ENCODE measurements around the gene SNRNP70. TPM values are rescaled to one million over a fixed set of nuclear protein-coding genes. Genes with fewer than 3 reads are reported as not detected.

The SNRNP70 gene
- total and polyA plus RNA-seq, 2 of the 13 experiments (the other 11 are each of a cell fraction or from before 2014, with no cell fraction given) = 150 to 210 TPM

DNA sequence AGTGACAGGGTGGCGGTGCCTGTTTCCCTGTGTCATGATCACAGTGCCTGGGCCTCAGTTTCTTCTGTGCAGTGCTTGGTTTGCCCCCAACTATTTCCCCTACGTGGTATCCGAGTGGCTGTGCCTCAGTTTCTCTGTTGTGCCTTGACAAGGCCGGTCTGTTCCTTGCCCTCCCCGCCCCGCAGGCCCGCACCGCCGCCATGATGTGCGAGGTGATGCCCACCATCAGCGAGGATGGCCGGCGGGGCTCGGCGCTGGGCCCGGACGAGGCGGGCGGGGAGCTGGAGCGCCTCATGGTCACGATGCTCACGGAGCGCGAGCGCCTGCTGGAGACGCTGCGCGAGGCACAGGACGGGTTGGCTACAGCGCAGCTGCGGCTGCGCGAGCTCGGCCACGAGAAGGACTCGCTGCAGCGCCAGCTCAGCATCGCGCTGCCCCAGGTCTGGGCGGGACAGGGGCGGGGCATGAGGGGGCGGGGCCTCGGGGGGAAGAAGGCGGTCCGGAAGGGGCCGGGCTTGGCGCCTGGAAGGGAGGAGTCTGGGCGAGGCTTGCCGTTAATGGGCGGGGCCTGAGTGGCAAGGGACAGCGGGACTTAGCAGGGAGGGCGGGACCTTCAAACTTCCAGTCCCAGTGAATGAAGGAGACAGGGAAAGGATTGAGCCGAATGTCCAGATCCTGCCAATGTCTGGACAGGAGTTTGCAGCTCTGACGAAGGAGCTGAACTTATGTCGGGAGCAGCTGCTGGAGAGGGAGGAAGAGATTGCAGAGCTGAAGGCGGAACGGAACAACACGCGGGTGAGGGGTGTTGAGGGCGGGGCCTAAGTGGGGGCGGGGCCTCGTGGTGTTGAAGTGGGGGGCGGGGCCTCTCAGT, 42.7 kb downstream of the SNRNP70 start (continued):
- TF ChIP-seq ZNF816 (CRISPR knock-in tag; IDR thresholded peaks at IDR 0.05; ENCODE audit: borderline replicate concordance) (peak; percentile 87; the same call in 1 of the 2 replicates), SKIL (CRISPR knock-in tag; IDR thresholded peaks at IDR 0.05; ENCODE audit: borderline replicate concordance) (peak; percentile 73), NR2F6 (IDR thresholded peaks at IDR 0.05) (no peak), NR2F6 (CRISPR knock-in tag; IDR thresholded peaks at IDR 0.05) (peak; percentile 63; the same call in 1 of the 2 replicates), SATB2 (CRISPR knock-in tag; IDR thresholded peaks at IDR 0.05) (peak; percentile 98), HMGA1 (CRISPR knock-in tag; conservative IDR thresholded peaks at IDR 0.05) (no peak), ZFP36 (IDR thresholded peaks at IDR 0.05; ENCODE audit: borderline replicate concordance, low read depth, low read length, partially characterized antibody) (no peak), ZNF441 (CRISPR knock-in tag; IDR thresholded peaks at IDR 0.05; ENCODE audit: borderline replicate concordance) (peak; percentile 97), ZNF569 (CRISPR knock-in tag; IDR thresholded peaks at IDR 0.05; ENCODE audit: borderline replicate concordance) (no peak), SUZ12 (IDR thresholded peaks at IDR 0.05; ENCODE audit: low read depth, low read length) (no peak), STAT5B (CRISPR knock-in tag; IDR thresholded peaks at IDR 0.05) (peak; percentile 98), NFIB (CRISPR knock-in tag; IDR thresholded peaks at IDR 0.05; ENCODE audit: borderline replicate concordance) (peak; percentile 97), FOSL2 (CRISPR knock-in tag; IDR thresholded peaks at IDR 0.05) (peak; percentile 64), ZNF510 (CRISPR knock-in tag; IDR thresholded peaks at IDR 0.05; ENCODE audit: low read depth) (peak; percentile 94; the same call in 1 of the 2 replicates), SP5 (CRISPR knock-in tag; IDR thresholded peaks at IDR 0.05; ENCODE audit: borderline replicate concordance, low read depth) (peak; percentile 55), HMGXB3 (CRISPR knock-in tag; IDR thresholded peaks at IDR 0.05; ENCODE audit: borderline replicate concordance) (peak; percentile 94)
- TF ChIP-seq, protein P1, sequence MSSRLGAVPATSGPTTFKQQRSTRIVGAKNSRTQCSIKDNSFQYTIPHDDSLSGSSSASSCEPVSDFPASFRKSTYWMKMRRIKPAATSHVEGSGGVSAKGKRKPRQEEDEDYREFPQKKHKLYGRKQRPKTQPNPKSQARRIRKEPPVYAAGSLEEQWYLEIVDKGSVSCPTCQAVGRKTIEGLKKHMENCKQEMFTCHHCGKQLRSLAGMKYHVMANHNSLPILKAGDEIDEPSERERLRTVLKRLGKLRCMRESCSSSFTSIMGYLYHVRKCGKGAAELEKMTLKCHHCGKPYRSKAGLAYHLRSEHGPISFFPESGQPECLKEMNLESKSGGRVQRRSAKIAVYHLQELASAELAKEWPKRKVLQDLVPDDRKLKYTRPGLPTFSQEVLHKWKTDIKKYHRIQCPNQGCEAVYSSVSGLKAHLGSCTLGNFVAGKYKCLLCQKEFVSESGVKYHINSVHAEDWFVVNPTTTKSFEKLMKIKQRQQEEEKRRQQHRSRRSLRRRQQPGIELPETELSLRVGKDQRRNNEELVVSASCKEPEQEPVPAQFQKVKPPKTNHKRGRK (CRISPR knock-in tag; IDR thresholded peaks at IDR 0.05) = peak; percentile 81; the same call in 1 of the 2 replicates
- TF ChIP-seq, protein P2, sequence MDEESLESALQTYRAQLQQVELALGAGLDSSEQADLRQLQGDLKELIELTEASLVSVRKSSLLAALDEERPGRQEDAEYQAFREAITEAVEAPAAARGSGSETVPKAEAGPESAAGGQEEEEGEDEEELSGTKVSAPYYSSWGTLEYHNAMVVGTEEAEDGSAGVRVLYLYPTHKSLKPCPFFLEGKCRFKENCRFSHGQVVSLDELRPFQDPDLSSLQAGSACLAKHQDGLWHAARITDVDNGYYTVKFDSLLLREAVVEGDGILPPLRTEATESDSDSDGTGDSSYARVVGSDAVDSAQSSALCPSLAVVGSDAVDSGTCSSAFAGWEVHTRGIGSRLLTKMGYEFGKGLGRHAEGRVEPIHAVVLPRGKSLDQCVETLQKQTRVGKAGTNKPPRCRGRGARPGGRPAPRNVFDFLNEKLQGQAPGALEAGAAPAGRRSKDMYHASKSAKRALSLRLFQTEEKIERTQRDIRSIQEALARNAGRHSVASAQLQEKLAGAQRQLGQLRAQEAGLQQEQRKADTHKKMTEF (CRISPR knock-in tag; IDR thresholded peaks at IDR 0.05) = peak; percentile 97
